ENCODE results near the gene KCNQ2. TPM values are rescaled to one million over a fixed set of nuclear protein-coding genes. Genes with fewer than 3 reads are reported as not detected.
"Not testable (repeated sequence)": the region's sequence is repeated elsewhere in the genome, so short reads cannot be mapped to it uniquely, and the experiment has no call there.

Gene KCNQ2
- total RNA-seq, 2 donors from 2014 or later = 1.8 to 3.0 TPM

- Histone ChIP-seq H3K4me1 (peaks cover 24% of the 10 kb centered on the region), H3K27me3 (peaks cover 0 to 1% of the 10 kb centered on the region in 2 donors), H3K9me3 (no peaks in the 10 kb centered on the region), H3K4me3 (no peak overlapping the region), H3K27ac (no peak overlapping the region), H3K36me3 (replicated peaks in 1 of 2; ENCODE audit: insufficient read depth in 1 of 2, low read depth in 2 of 2) (no peaks in the 10 kb centered on the region)
- ATAC-seq = no peak
- intact Hi-C loops (cut with DNase I) = no loop called here
- DNase-seq = no peak
- TF ChIP-seq CTCF (IDR thresholded peaks at IDR 0.05) (no peak), POLR2A (IDR thresholded peaks at IDR 0.05) (no peak)
- WGBS, 2 donors = 86 to 92% methylated on average over 17 to 32 of the region's 32 CpGs
Observed at GRCh38 chr20:63517376-63518309, 45.2 kb upstream of the KCNQ2 start.

GRCh38 chr20:63514520-63514919 is 42.1 kb upstream of the KCNQ2 start:
- H3K27ac ChIP-seq; H3K36me3 ChIP-seq (replicated peaks in 1 of 2; ENCODE audit: insufficient read depth in 1 of 2, low read depth in 2 of 2); ATAC-seq; intact Hi-C loops (cut with DNase I); H3K27me3 ChIP-seq; H3K4me3 ChIP-seq; H3K4me1 ChIP-seq; DNase-seq; H3K9me3 ChIP-seq: not testable (repeated sequence)
- 72 to 76% methylated on average over 10 of the region's 10 CpGs for WGBS, 2 donors

- H3K27ac ChIP-seq = no peak overlapping the region
- H3K27me3 ChIP-seq = peaks cover 0 to 5% of the 10 kb centered on the region in 2 donors
- intact Hi-C loops (cut with DNase I) = no loop called here
- H3K36me3 ChIP-seq (replicated peaks in 1 of 2; ENCODE audit: insufficient read depth in 1 of 2, low read depth in 2 of 2) = no peaks in the 10 kb centered on the region
- WGBS, 2 donors = 81 to 83% methylated on average over 3 of the region's 3 CpGs
- no peak overlapping the region for H3K4me3 ChIP-seq
- no peak for ATAC-seq
- H3K4me1 ChIP-seq = no peaks in the 10 kb centered on the region
- no peaks in the 10 kb centered on the region for H3K9me3 ChIP-seq
- TF ChIP-seq POLR2A (IDR thresholded peaks at IDR 0.05) (no peak), CTCF (IDR thresholded peaks at IDR 0.05) (no peak)
- no peak for DNase-seq
Observed at GRCh38 chr20:63513207-63513606, 40.8 kb upstream of the KCNQ2 start.

- ATAC-seq (no peak), DNase-seq (no peak)
- Histone ChIP-seq H3K27ac (no peak overlapping the region), H3K4me1 (no peaks in the 10 kb centered on the region), H3K27me3 (peaks cover 0 to 10% of the 10 kb centered on the region in 2 donors), H3K4me3 (no peak overlapping the region), H3K36me3 (replicated peaks in 1 of 2; ENCODE audit: insufficient read depth in 1 of 2, low read depth in 2 of 2) (no peaks in the 10 kb centered on the region), H3K9me3 (peaks cover 0 to 13% (median 0%) of the 10 kb centered on the region in 3 donors)
- 73 to 74% methylated on average over 9 of the region's 9 CpGs for WGBS, 2 donors
- intact Hi-C loops (cut with DNase I) = no loop called here
- TF ChIP-seq POLR2A (IDR thresholded peaks at IDR 0.05) (no peak), CTCF (IDR thresholded peaks at IDR 0.05) (no peak)
Observed at GRCh38 chr20:63509088-63509564, 36.7 kb upstream of the KCNQ2 start.

GRCh38 chr20:63508072-63508768 is 35.8 kb upstream of the KCNQ2 start:
- TF ChIP-seq POLR2A (IDR thresholded peaks at IDR 0.05) (no peak), CTCF (IDR thresholded peaks at IDR 0.05) (no peak)
- 68 to 78% methylated on average over 33 of the region's 33 CpGs for WGBS, 2 donors

More at GRCh38 chr20:63508072-63508768, 35.8 kb upstream of the KCNQ2 start:
- H3K4me1 ChIP-seq = no peaks in the 10 kb centered on the region
- no peaks in the 10 kb centered on the region for H3K36me3 ChIP-seq (replicated peaks in 1 of 2; ENCODE audit: insufficient read depth in 1 of 2, low read depth in 2 of 2)
- intact Hi-C loops (cut with DNase I) = no loop called here
- H3K27ac ChIP-seq = no peak overlapping the region
- H3K9me3 ChIP-seq = peaks cover 0 to 13% (median 0%) of the 10 kb centered on the region in 3 donors
- no peak for DNase-seq
- H3K27me3 ChIP-seq = peaks cover 0 to 10% of the 10 kb centered on the region in 2 donors
- H3K4me3 ChIP-seq = no peak overlapping the region
- ATAC-seq = no peak
